Esophagus (tissue), 2 donors: ENCODE results near the gene RANGAP1. TPM values are rescaled to one million over a fixed set of nuclear protein-coding genes. Genes with fewer than 3 reads are reported as not detected.
"Not testable (repeated sequence)": the region's sequence is repeated elsewhere in the genome, so short reads cannot be mapped to it uniquely, and the experiment has no call there.

ENCODE experiments used
- H3K27ac ChIP-seq, 2 donors: one replicate each; pipeline ENCODE4 v1.5.1; 2013; ENCODE audit warnings: low read depth in 2 of 2, mild to moderate bottlenecking in 2 of 2, inconsistent platforms in 1 of 2, low read length in 1 of 2, moderate library complexity in 1 of 2
- H3K27me3 ChIP-seq, 2 donors: one replicate each; pipeline ENCODE4 v1.6.1; 2013; ENCODE audit warnings: low read length in 2 of 2, control low read depth in 1 of 2, mild to moderate bottlenecking in 1 of 2; ENCODE audit not compliant: insufficient read depth in 2 of 2, control insufficient read depth in 1 of 2
- H3K36me3 ChIP-seq, 2 donors: one replicate each; pipeline ENCODE4 v1.6.1; 2013; ENCODE audit warnings: low read length in 1 of 2; ENCODE audit not compliant: control insufficient read depth in 2 of 2, insufficient read depth in 2 of 2
- H3K4me1 ChIP-seq, 2 donors: one replicate each; pipeline ENCODE4 v1.6.1; 2013; ENCODE audit warnings: low read length in 1 of 2; ENCODE audit not compliant: control insufficient read depth in 2 of 2, insufficient read depth in 2 of 2
- H3K4me3 ChIP-seq, 2 donors: one replicate each; pipeline ENCODE4 v1.5.1; 2013; ENCODE audit warnings: low read length in 2 of 2, mild to moderate bottlenecking in 2 of 2, low read depth in 1 of 2, moderate library complexity in 1 of 2
- H3K9me3 ChIP-seq, 2 donors: one replicate each; pipeline ENCODE4 v1.6.1; 2013; ENCODE audit warnings: mild to moderate bottlenecking in 2 of 2, low read depth in 1 of 2, low read length in 1 of 2, moderate library complexity in 1 of 2; ENCODE audit not compliant: control insufficient read depth in 2 of 2, insufficient read depth in 1 of 2
- WGBS, 2 donors: extraction: QIAGEN DNeasy Blood & Tissue Kit; methylation state at CpG; one replicate each; pipeline ENCODE4 v1.1.7; 2013; 5-methylcytosine and 5-hydroxymethylcytosine counted together
- polyA plus RNA-seq, 2 donors: library from polyadenylated mRNA; stranded (reverse); fragments of 200-250 nt; gene quantifications; one replicate each; pipeline ENCODE4 v1.2.3, GENCODE V29; 2013
- donor health status: healthy with polysubstance abuse.
- donor health status: Bipolar disorder and iron deficiency.

The RANGAP1 gene
- polyA plus RNA-seq, 2 donors: 53.0 to 61.7 TPM

GRCh38 chr22:41302021-41302767 is 16.2 kb upstream of the RANGAP1 start:
- Histone ChIP-seq H3K9me3 (no peaks in the 10 kb centered on the region), H3K4me3 (peak overlapping the region; percentile 66 to 85), H3K27me3 (no peaks in the 10 kb centered on the region), H3K27ac (peak overlapping the region; percentile 66 to 77), H3K36me3 (no peaks in the 10 kb centered on the region), H3K4me1 (peaks cover 0 to 2% of the 10 kb centered on the region in 2 donors)
- 0 to 1% methylated on average over 37 to 60 of the region's 60 CpGs for WGBS, 2 donors

GRCh38 chr22:41301085-41302020 is 15.4 kb upstream of the RANGAP1 start, which contains the start of gene ZC3H7B:
ZC3H7B (plus strand) TSS chr22:41301525; CDS start chr22:41320661, 19,136 bp downstream.
- H3K27me3 ChIP-seq: no peaks in the 10 kb centered on the region
- H3K36me3 ChIP-seq: no peaks in the 10 kb centered on the region
- peaks cover 0 to 2% of the 10 kb centered on the region in 2 donors for H3K4me1 ChIP-seq
- peak within 1 kb of the TSS; percentile 66 to 77 for H3K27ac ChIP-seq
- no peaks in the 10 kb centered on the region for H3K9me3 ChIP-seq
- H3K4me3 ChIP-seq: peak within 1 kb of the TSS; percentile 66 to 85
- 0% methylated on average over 74 of the region's 74 CpGs for WGBS, 2 donors

GRCh38 chr22:41300661-41301060 is 14.7 kb upstream of the RANGAP1 start:
- H3K27me3 ChIP-seq: no peaks in the 10 kb centered on the region
- no peaks in the 10 kb centered on the region for H3K9me3 ChIP-seq
- peaks cover 0 to 2% of the 10 kb centered on the region in 2 donors for H3K4me1 ChIP-seq
- H3K36me3 ChIP-seq: no peaks in the 10 kb centered on the region
- peak overlapping the region; percentile 66 to 77 for H3K27ac ChIP-seq
- WGBS, 2 donors: 30 to 34% methylated on average over 7 of the region's 7 CpGs
- peak overlapping the region; percentile 66 to 85 for H3K4me3 ChIP-seq

- Histone ChIP-seq H3K27me3 (no peaks in the 10 kb centered on the region), H3K36me3 (no peaks in the 10 kb centered on the region), H3K4me1 (no peaks in the 10 kb centered on the region), H3K9me3 (no peaks in the 10 kb centered on the region), H3K4me3 (no peak overlapping the region), H3K27ac (no peak overlapping the region)
- WGBS, 2 donors: 94 to 95% methylated on average over 9 of the region's 9 CpGs
Observed at GRCh38 chr22:41296826-41297667, 11.1 kb upstream of the RANGAP1 start.

GRCh38 chr22:41294816-41295215 is 8.8 kb upstream of the RANGAP1 start:
- not testable (repeated sequence) for H3K27ac ChIP-seq, H3K4me1 ChIP-seq, H3K4me3 ChIP-seq, H3K9me3 ChIP-seq, H3K36me3 ChIP-seq, H3K27me3 ChIP-seq
- WGBS, 2 donors: 82 to 90% methylated on average over 5 to 18 of the region's 28 CpGs

- no peak overlapping the region for H3K27ac ChIP-seq
Observed at GRCh38 chr22:41290262-41291221, 4.6 kb upstream of the RANGAP1 start.

GRCh38 chr22:41289671-41290070 is 3.7 kb upstream of the RANGAP1 start:
- no peak overlapping the region for H3K27ac ChIP-seq
- H3K9me3 ChIP-seq: no peaks in the 10 kb centered on the region
- H3K27me3 ChIP-seq: no peaks in the 10 kb centered on the region
- H3K36me3 ChIP-seq: no peaks in the 10 kb centered on the region
- H3K4me1 ChIP-seq: peaks cover 0 to 2% of the 10 kb centered on the region in 2 donors
- no peak overlapping the region for H3K4me3 ChIP-seq
- WGBS, 2 donors: 93 to 96% methylated on average over 1 of the region's 1 CpG

More at GRCh38 chr22:41290262-41291221, 4.6 kb upstream of the RANGAP1 start:
- Histone ChIP-seq H3K27me3 (no peaks in the 10 kb centered on the region), H3K4me3 (no peak overlapping the region), H3K4me1 (peaks cover 0 to 2% of the 10 kb centered on the region in 2 donors), H3K36me3 (no peaks in the 10 kb centered on the region), H3K9me3 (no peaks in the 10 kb centered on the region)
- 70% methylated on average over 8 of the region's 8 CpGs for WGBS, 2 donors

GRCh38 chr22:41288245-41288946 is 2.4 kb upstream of the RANGAP1 start:
- Histone ChIP-seq H3K27ac (peak overlapping the region; percentile 94), H3K27me3 (no peaks in the 10 kb centered on the region), H3K9me3 (no peaks in the 10 kb centered on the region), H3K4me1 (peaks cover 0 to 2% of the 10 kb centered on the region in 2 donors), H3K4me3 (no peak overlapping the region), H3K36me3 (no peaks in the 10 kb centered on the region)
- WGBS, 2 donors: 39 to 51% methylated on average over 9 of the region's 9 CpGs
